ENCODE measurements around the gene FOXP2.

DNA sequence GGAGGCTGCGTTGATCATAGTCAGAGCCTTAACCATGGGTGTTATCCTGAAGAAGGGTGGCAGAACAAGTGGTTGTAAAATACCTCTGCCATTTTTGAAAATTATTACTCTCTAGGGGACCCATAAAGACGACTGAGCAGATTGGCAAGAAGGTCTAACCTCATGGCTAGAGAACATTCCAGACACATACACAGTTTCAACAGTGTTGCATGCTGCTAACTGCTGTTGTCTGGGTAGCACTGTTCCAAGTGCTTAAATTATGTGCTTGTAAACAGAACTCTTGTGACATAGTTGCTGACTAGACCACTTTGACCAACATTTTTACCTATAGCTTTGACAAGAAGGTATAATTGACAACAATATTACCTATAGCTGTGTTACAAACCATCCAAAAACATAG, 46.1 kb upstream of the FOXP2 start:
- no peak for TF ChIP-seq MAX (IDR thresholded peaks at IDR 0.05; ENCODE audit: insufficient read depth, insufficient read length)
- no peak for TF ChIP-seq MYC (IDR thresholded peaks at IDR 0.05; ENCODE audit: low read depth, low read length)
- TF ChIP-seq CTCF (IDR thresholded peaks at IDR 0.05; ENCODE audit: extremely low read depth in 1 of 2, insufficient read depth in 1 of 2, low read depth in 1 of 2, low read length in 2 of 2) = no peak
- no peak for TF ChIP-seq POLR2A (IDR thresholded peaks at IDR 0.05; ENCODE audit: low read depth, low read length)
- no peak for TF ChIP-seq EZH2 (IDR thresholded peaks at IDR 0.05; ENCODE audit: borderline replicate concordance, low read depth, low read length, severe bottlenecking)

Data from endothelial cell of umbilical vein (primary cell).